Subcutaneous abdominal adipose tissue (tissue), 5 donors: ENCODE results near the gene ZPLD1.

Experiments
- H3K27ac ChIP-seq: one replicate; pipeline ENCODE4 v1.7.0; 2013; ENCODE audit warnings: low read depth, mild to moderate bottlenecking, inconsistent platforms, low read length, moderate library complexity
- H3K27me3 ChIP-seq, 5 donors: one replicate each; pipeline ENCODE4 v1.7.0; 2013; ENCODE audit warnings: low read length in 5 of 5, inconsistent platforms in 1 of 5; ENCODE audit not compliant: control insufficient read depth in 5 of 5, insufficient read depth in 4 of 5
- H3K36me3 ChIP-seq, 5 donors: one replicate each; pipeline ENCODE4 v1.7.0; 2013; ENCODE audit warnings: low read length in 5 of 5; ENCODE audit not compliant: control insufficient read depth in 5 of 5, insufficient read depth in 5 of 5
- H3K4me1 ChIP-seq, 5 donors: one replicate each; pipeline ENCODE4 v1.7.0; 2013; ENCODE audit warnings: low read length in 5 of 5, mild to moderate bottlenecking in 3 of 5, moderate library complexity in 1 of 5; ENCODE audit not compliant: control insufficient read depth in 5 of 5, insufficient read depth in 5 of 5
- H3K4me3 ChIP-seq, 5 donors: one replicate each; pipeline ENCODE4 v1.7.0; 2013; ENCODE audit warnings: low read length in 5 of 5, low read depth in 1 of 5
- H3K9ac ChIP-seq, 5 donors: one replicate each; pipeline ENCODE4 v1.7.0; 2013; ENCODE audit warnings: low read length in 5 of 5, mild to moderate bottlenecking in 4 of 5, moderate library complexity in 3 of 5
- H3K9me3 ChIP-seq, 5 donors: one replicate each; pipeline ENCODE4 v1.7.0; 2013; ENCODE audit warnings: low read length in 5 of 5; ENCODE audit not compliant: control insufficient read depth in 5 of 5
- donor health status: healthy.
- donor health status: healthy.
- donor health status: healthy.
- donor health status: healthy.
- donor health status: healthy.

Gene ZPLD1

GRCh38 chr3:102419786-102420185, 15.0 kb upstream of the ZPLD1 start:
- H3K9ac ChIP-seq, result no peak overlapping the region
- H3K27ac ChIP-seq, result no peak overlapping the region
- no peaks in the 10 kb centered on the region for H3K4me1 ChIP-seq
- no peak overlapping the region for H3K4me3 ChIP-seq
- no peaks in the 10 kb centered on the region for H3K27me3 ChIP-seq
- H3K9me3 ChIP-seq, result no peaks in the 10 kb centered on the region
- H3K36me3 ChIP-seq, result no peaks in the 10 kb centered on the region

GRCh38 chr3:102441832-102442231, 7.0 kb downstream of the ZPLD1 start:
- Histone ChIP-seq H3K9me3 (no peaks in the 10 kb centered on the region), H3K4me3 (no peak overlapping the region), H3K27me3 (peaks cover 0 to 5% (median 0%) of the 10 kb centered on the region in 5 donors), H3K36me3 (no peaks in the 10 kb centered on the region), H3K27ac (no peak overlapping the region), H3K4me1 (no peaks in the 10 kb centered on the region), H3K9ac (no peak overlapping the region)

GRCh38 chr3:102443021-102443420, 8.2 kb downstream of the ZPLD1 start:
- Histone ChIP-seq H3K27ac (no peak overlapping the region), H3K36me3 (no peaks in the 10 kb centered on the region), H3K9me3 (no peaks in the 10 kb centered on the region), H3K4me1 (no peaks in the 10 kb centered on the region), H3K4me3 (no peak overlapping the region), H3K27me3 (peaks cover 0 to 5% (median 0%) of the 10 kb centered on the region in 5 donors), H3K9ac (no peak overlapping the region)

- no peaks in the 10 kb centered on the region for H3K36me3 ChIP-seq
Measured at GRCh38 chr3:102444101-102444500, 9.3 kb downstream of the ZPLD1 start.

GRCh38 chr3:102447272-102447671, 12.5 kb downstream of the ZPLD1 start:
- Histone ChIP-seq H3K36me3 (no peaks in the 10 kb centered on the region), H3K4me1 (no peaks in the 10 kb centered on the region), H3K27me3 (peaks cover 0 to 5% (median 0%) of the 10 kb centered on the region in 5 donors), H3K9ac (no peak overlapping the region), H3K27ac (no peak overlapping the region), H3K9me3 (no peaks in the 10 kb centered on the region), H3K4me3 (no peak overlapping the region)

More at GRCh38 chr3:102444101-102444500, 9.3 kb downstream of the ZPLD1 start:
- H3K9ac ChIP-seq, result no peak overlapping the region
- no peak overlapping the region for H3K4me3 ChIP-seq
- H3K27ac ChIP-seq, result no peak overlapping the region
- no peaks in the 10 kb centered on the region for H3K4me1 ChIP-seq
- peaks cover 0 to 5% (median 0%) of the 10 kb centered on the region in 5 donors for H3K27me3 ChIP-seq
- no peaks in the 10 kb centered on the region for H3K9me3 ChIP-seq

- H3K9ac ChIP-seq, result no peak overlapping the region
- no peaks in the 10 kb centered on the region for H3K36me3 ChIP-seq
- no peaks in the 10 kb centered on the region for H3K9me3 ChIP-seq
- no peaks in the 10 kb centered on the region for H3K4me1 ChIP-seq
- H3K27ac ChIP-seq, result no peak overlapping the region
- H3K27me3 ChIP-seq, result peaks cover 0 to 5% (median 0%) of the 10 kb centered on the region in 5 donors
- H3K4me3 ChIP-seq, result no peak overlapping the region
Measured at GRCh38 chr3:102449341-102449740, 14.5 kb downstream of the ZPLD1 start.

- no peak overlapping the region for H3K4me3 ChIP-seq
- H3K27me3 ChIP-seq, result peaks cover 0 to 2% (median 0%) of the 10 kb centered on the region in 5 donors
- no peaks in the 10 kb centered on the region for H3K4me1 ChIP-seq
- H3K9ac ChIP-seq, result no peak overlapping the region
- H3K27ac ChIP-seq, result no peak overlapping the region
- H3K9me3 ChIP-seq, result no peaks in the 10 kb centered on the region
- H3K36me3 ChIP-seq, result no peaks in the 10 kb centered on the region
Measured at GRCh38 chr3:102449930-102450329, 15.1 kb downstream of the ZPLD1 start.

- no peak overlapping the region for H3K9ac ChIP-seq
Measured at GRCh38 chr3:102450976-102451375, 16.2 kb downstream of the ZPLD1 start.

GRCh38 chr3:102451543-102451942, 16.7 kb downstream of the ZPLD1 start:
- Histone ChIP-seq H3K9me3 (no peaks in the 10 kb centered on the region), H3K27ac (no peak overlapping the region), H3K9ac (no peak overlapping the region), H3K27me3 (no peaks in the 10 kb centered on the region), H3K36me3 (no peaks in the 10 kb centered on the region), H3K4me1 (no peaks in the 10 kb centered on the region), H3K4me3 (no peak overlapping the region)

More at GRCh38 chr3:102450976-102451375, 16.2 kb downstream of the ZPLD1 start:
- Histone ChIP-seq H3K36me3 (no peaks in the 10 kb centered on the region), H3K27ac (no peak overlapping the region), H3K9me3 (no peaks in the 10 kb centered on the region), H3K4me1 (no peaks in the 10 kb centered on the region), H3K4me3 (no peak overlapping the region), H3K27me3 (no peaks in the 10 kb centered on the region)

- Histone ChIP-seq H3K9ac (no peak overlapping the region), H3K27me3 (no peaks in the 10 kb centered on the region), H3K4me3 (no peak overlapping the region), H3K9me3 (no peaks in the 10 kb centered on the region), H3K4me1 (no peaks in the 10 kb centered on the region), H3K36me3 (no peaks in the 10 kb centered on the region), H3K27ac (no peak overlapping the region)
Measured at GRCh38 chr3:102454181-102454580, 19.4 kb downstream of the ZPLD1 start.

- no peaks in the 10 kb centered on the region for H3K9me3 ChIP-seq
- no peaks in the 10 kb centered on the region for H3K4me1 ChIP-seq
- H3K27ac ChIP-seq, result no peak overlapping the region
- no peak overlapping the region for H3K4me3 ChIP-seq
- H3K27me3 ChIP-seq, result no peaks in the 10 kb centered on the region
- H3K36me3 ChIP-seq, result no peaks in the 10 kb centered on the region
- H3K9ac ChIP-seq, result no peak overlapping the region
Measured at GRCh38 chr3:102457644-102458043, 22.8 kb downstream of the ZPLD1 start.
